Stimulated activated naive B cell treated with anti-CD40 and anti-IgM and Interleukin-4, amounts not matched to agents 10 μg/mL and 1 μg/mL and 100 μg/mL, for 72 hours (primary cell): ENCODE measurements around the gene ATOH1.

Source experiments
- ATAC-seq, 2 donors: fragments of 150-1000 bp; cut with Tn5 transposase; replicated peaks; 2 replicates each; pipeline ENCODE4 v1.10.0; 2021; ENCODE audit warnings: moderate library complexity in 1 of 2
- DNase-seq: peaks from one replicate; pipeline ENCODE4 v3.0.0; 2021
- H3K27ac Mint-ChIP-seq: one replicate; pipeline ENCODE4 v1.8.0; 2022; ENCODE audit warnings: mild to moderate bottlenecking, mixed read lengths
- H3K27me3 Mint-ChIP-seq, 2 donors: one replicate each; pipeline ENCODE4 v1.8.0; 2022; ENCODE audit warnings: mixed read lengths in 2 of 2
- H3K36me3 Mint-ChIP-seq, 2 donors: one replicate each; pipeline ENCODE4 v1.8.0; 2022; ENCODE audit warnings: mixed read lengths in 2 of 2, mild to moderate bottlenecking in 1 of 2
- H3K4me1 Mint-ChIP-seq, 2 donors: one replicate each; pipeline ENCODE4 v1.8.0; 2022; ENCODE audit warnings: mixed read lengths in 2 of 2, mild to moderate bottlenecking in 1 of 2
- H3K4me3 Mint-ChIP-seq, 2 donors: one replicate each; pipeline ENCODE4 v1.8.0; 2022; ENCODE audit warnings: mild to moderate bottlenecking in 2 of 2, mixed read lengths in 2 of 2, moderate library complexity in 1 of 2
- H3K9me3 Mint-ChIP-seq, 2 donors: one replicate each; pipeline ENCODE4 v1.8.0; 2022; ENCODE audit warnings: mixed read lengths in 2 of 2, mild to moderate bottlenecking in 1 of 2

ATOH1 gene

GRCh38 chr4:93827272-93827947 is 1.1 kb upstream of the ATOH1 start:
- Mint-ChIP-seq H3K4me3 (no peak overlapping the region), H3K4me1 (peaks cover 6 to 17% of the 10 kb centered on the region in 2 donors)

GRCh38 chr4:93828995-93829819 is 654 bp downstream of the ATOH1 start:
- Mint-ChIP-seq H3K4me1 (peaks cover 6 to 17% of the 10 kb centered on the region in 2 donors), H3K36me3 (peaks cover 0 to 4% of the 10 kb centered on the region in 2 donors), H3K4me3 (peak overlapping the region; percentile 7 to 58), H3K27ac (peak overlapping the region; percentile 31), H3K27me3 (peaks cover 64 to 86% of the 10 kb centered on the region in 2 donors), H3K9me3 (no peaks in the 10 kb centered on the region)
- ATAC-seq (no peak), DNase-seq (no peak)

More at GRCh38 chr4:93827272-93827947, 1.1 kb upstream of the ATOH1 start:
- ATAC-seq = no peak
- no peaks in the 10 kb centered on the region for H3K9me3 Mint-ChIP-seq
- H3K27me3 Mint-ChIP-seq = peaks cover 52 to 72% of the 10 kb centered on the region in 2 donors
- DNase-seq = no peak
- H3K27ac Mint-ChIP-seq = peak overlapping the region; percentile 86
- H3K36me3 Mint-ChIP-seq = peaks cover 0 to 4% of the 10 kb centered on the region in 2 donors

- Mint-ChIP-seq H3K27me3 (peaks cover 68 to 90% of the 10 kb centered on the region in 2 donors), H3K27ac (peak overlapping the region; percentile 9), H3K4me1 (peaks cover 9 to 17% of the 10 kb centered on the region in 2 donors), H3K4me3 (peak overlapping the region in 1 of 2 donors; percentile 0), H3K9me3 (no peaks in the 10 kb centered on the region), H3K36me3 (peaks cover 0 to 4% of the 10 kb centered on the region in 2 donors)
- DNase-seq (no peak), ATAC-seq (no peak)
Observed at GRCh38 chr4:93829820-93830687, 1.5 kb downstream of the ATOH1 start.

GRCh38 chr4:93831716-93832496 is 3.4 kb downstream of the ATOH1 start:
- no peak for ATAC-seq
- H3K27ac Mint-ChIP-seq = no peak overlapping the region

GRCh38 chr4:93834249-93835066 is 5.9 kb downstream of the ATOH1 start:
- no peak for ATAC-seq

More at GRCh38 chr4:93831716-93832496, 3.4 kb downstream of the ATOH1 start:
- no peak for DNase-seq
- Mint-ChIP-seq H3K4me1 (peaks cover 9 to 17% of the 10 kb centered on the region in 2 donors), H3K36me3 (peaks cover 0 to 4% of the 10 kb centered on the region in 2 donors), H3K27me3 (peaks cover 57 to 90% of the 10 kb centered on the region in 2 donors), H3K4me3 (no peak overlapping the region), H3K9me3 (peaks cover 0 to 2% of the 10 kb centered on the region in 2 donors)

GRCh38 chr4:93835929-93836328 is 7.4 kb downstream of the ATOH1 start:
- DNase-seq = no peak

More at GRCh38 chr4:93834249-93835066, 5.9 kb downstream of the ATOH1 start:
- H3K4me3 Mint-ChIP-seq = no peak overlapping the region
- peak overlapping the region; percentile 3 for H3K27ac Mint-ChIP-seq
- H3K27me3 Mint-ChIP-seq = peaks cover 45 to 64% of the 10 kb centered on the region in 2 donors
- no peaks in the 10 kb centered on the region for H3K36me3 Mint-ChIP-seq
- no peak for DNase-seq
- peaks cover 0 to 2% of the 10 kb centered on the region in 2 donors for H3K9me3 Mint-ChIP-seq
- H3K4me1 Mint-ChIP-seq = peaks cover 0 to 3% of the 10 kb centered on the region in 2 donors

GRCh38 chr4:93839704-93840103 is 11.2 kb downstream of the ATOH1 start:
- peaks cover 0 to 2% of the 10 kb centered on the region in 2 donors for H3K9me3 Mint-ChIP-seq
- DNase-seq (no peak), ATAC-seq (no peak)
- no peaks in the 10 kb centered on the region for H3K4me1 Mint-ChIP-seq
- H3K4me3 Mint-ChIP-seq = no peak overlapping the region
- no peak overlapping the region for H3K27ac Mint-ChIP-seq
- H3K36me3 Mint-ChIP-seq = no peaks in the 10 kb centered on the region
- peaks cover 5 to 20% of the 10 kb centered on the region in 2 donors for H3K27me3 Mint-ChIP-seq

More at GRCh38 chr4:93835929-93836328, 7.4 kb downstream of the ATOH1 start:
- Mint-ChIP-seq H3K4me3 (no peak overlapping the region), H3K4me1 (peaks cover 0 to 3% of the 10 kb centered on the region in 2 donors), H3K27me3 (peaks cover 33 to 52% of the 10 kb centered on the region in 2 donors), H3K27ac (no peak overlapping the region), H3K9me3 (peaks cover 0 to 2% of the 10 kb centered on the region in 2 donors), H3K36me3 (no peaks in the 10 kb centered on the region)
- ATAC-seq = no peak

GRCh38 chr4:93841803-93842345 is 13.3 kb downstream of the ATOH1 start:
- Mint-ChIP-seq H3K27me3 (peaks cover 4 to 7% of the 10 kb centered on the region in 2 donors), H3K9me3 (peaks cover 0 to 3% of the 10 kb centered on the region in 2 donors), H3K4me1 (no peaks in the 10 kb centered on the region), H3K36me3 (no peaks in the 10 kb centered on the region), H3K27ac (no peak overlapping the region), H3K4me3 (no peak overlapping the region)
- ATAC-seq (no peak), DNase-seq (no peak)

GRCh38 chr4:93842601-93843252 is 14.2 kb downstream of the ATOH1 start:
- ATAC-seq (no peak), DNase-seq (no peak)
- H3K9me3 Mint-ChIP-seq = peaks cover 0 to 3% of the 10 kb centered on the region in 2 donors
- no peak overlapping the region for H3K27ac Mint-ChIP-seq
- no peaks in the 10 kb centered on the region for H3K36me3 Mint-ChIP-seq
- no peaks in the 10 kb centered on the region for H3K4me1 Mint-ChIP-seq
- peaks cover 4 to 7% of the 10 kb centered on the region in 2 donors for H3K27me3 Mint-ChIP-seq
- no peak overlapping the region for H3K4me3 Mint-ChIP-seq

GRCh38 chr4:93843772-93844171 is 15.2 kb downstream of the ATOH1 start:
- Mint-ChIP-seq H3K9me3 (peaks cover 0 to 3% of the 10 kb centered on the region in 2 donors), H3K27me3 (peaks cover 4 to 12% of the 10 kb centered on the region in 2 donors), H3K27ac (no peak overlapping the region), H3K4me1 (no peaks in the 10 kb centered on the region), H3K36me3 (no peaks in the 10 kb centered on the region), H3K4me3 (no peak overlapping the region)
- DNase-seq (no peak), ATAC-seq (no peak)

GRCh38 chr4:93852680-93853079 is 24.1 kb downstream of the ATOH1 start:
- Mint-ChIP-seq H3K4me1 (no peaks in the 10 kb centered on the region), H3K36me3 (no peaks in the 10 kb centered on the region), H3K27ac (no peak overlapping the region), H3K27me3 (peaks cover 0 to 6% of the 10 kb centered on the region in 2 donors), H3K9me3 (peaks cover 0 to 2% of the 10 kb centered on the region in 2 donors), H3K4me3 (no peak overlapping the region)
- DNase-seq (no peak), ATAC-seq (no peak)

GRCh38 chr4:93855926-93856325 is 27.4 kb downstream of the ATOH1 start:
- no peak for ATAC-seq
- Mint-ChIP-seq H3K27me3 (no peaks in the 10 kb centered on the region), H3K27ac (no peak overlapping the region), H3K9me3 (peaks cover 0 to 4% of the 10 kb centered on the region in 2 donors), H3K4me3 (no peak overlapping the region), H3K36me3 (no peaks in the 10 kb centered on the region), H3K4me1 (no peaks in the 10 kb centered on the region)
- no peak for DNase-seq
